Muscle of leg (tissue), 11 donors: ENCODE results near the gene BAG2. TPM values are rescaled to one million over a fixed set of nuclear protein-coding genes. Genes with fewer than 3 reads are reported as not detected.

Source experiments
- DNase-seq: peaks from one replicate; pipeline ENCODE4 v3.0.0; 2013
- H3K27ac ChIP-seq: one replicate; pipeline ENCODE4 v1.5.1; 2013; ENCODE audit warnings: mild to moderate bottlenecking, low read length, control low read depth
- H3K27me3 ChIP-seq: one replicate; pipeline ENCODE4 v1.6.1; 2013; ENCODE audit warnings: low read length; ENCODE audit not compliant: control insufficient read depth, insufficient read depth
- H3K36me3 ChIP-seq: one replicate; pipeline ENCODE4 v1.6.1; 2013; ENCODE audit warnings: low read length; ENCODE audit not compliant: control insufficient read depth, insufficient read depth
- H3K4me1 ChIP-seq: one replicate; pipeline ENCODE4 v1.6.1; 2013; ENCODE audit warnings: low read length; ENCODE audit not compliant: control insufficient read depth, insufficient read depth
- H3K4me3 ChIP-seq: one replicate; pipeline ENCODE4 v1.5.1; 2013; ENCODE audit warnings: low read length, control low read depth
- H3K9me3 ChIP-seq: replicated peaks from 2 replicates; pipeline ENCODE4 v1.6.1; 2013; ENCODE audit warnings: low read depth, low read length; ENCODE audit not compliant: control insufficient read depth
- WGBS: methylation state at CpG from one replicate; pipeline ENCODE4 v1.1.5; 2013; ENCODE audit warnings: missing lambda C conversion rate; ENCODE audit not compliant: insufficient coverage; 5-methylcytosine and 5-hydroxymethylcytosine counted together
- polyA plus RNA-seq, 8 donors: library from polyadenylated mRNA; unstranded; fragments of 120-200 nt; gene quantifications; one replicate each; pipeline versions ENCODE4 v1.2.1 to v1.2.3, GENCODE V29; 2013; ENCODE audit warnings: inconsistent platforms in 1 of 8, low replicate concordance in 1 of 8; ENCODE audit not compliant: insufficient read length in 8 of 8, insufficient read depth in 1 of 8
- total RNA-seq: library from RNA; stranded (reverse); fragments of 120-200 nt; gene quantifications from one replicate; pipeline ENCODE4 v1.2.4, GENCODE V29; 2013

The BAG2 gene
- total and polyA plus RNA-seq, 9 donors = 10.2 to 13.2 (median 11.8) TPM

- 78% methylated on average over 1 of the region's 2 CpGs for WGBS
- Histone ChIP-seq H3K27ac (no peak overlapping the region), H3K9me3 (no peaks in the 10 kb centered on the region), H3K4me3 (no peak overlapping the region), H3K27me3 (no peaks in the 10 kb centered on the region), H3K4me1 (no peaks in the 10 kb centered on the region), H3K36me3 (peaks cover 6% of the 10 kb centered on the region)
- no peak for DNase-seq
Observed at GRCh38 chr6:57195457-57195856, 23.3 kb downstream of the BAG2 start.

- Histone ChIP-seq H3K27ac (no peak overlapping the region), H3K4me1 (no peaks in the 10 kb centered on the region), H3K27me3 (no peaks in the 10 kb centered on the region), H3K36me3 (no peaks in the 10 kb centered on the region), H3K4me3 (no peak overlapping the region), H3K9me3 (no peaks in the 10 kb centered on the region)
- no peak for DNase-seq
- WGBS = 100% methylated on average over 1 of the region's 6 CpGs
Observed at GRCh38 chr6:57198926-57199636, 27.0 kb downstream of the BAG2 start.

- WGBS = 60% methylated on average over 1 of the region's 1 CpG
- no peaks in the 10 kb centered on the region for H3K27me3 ChIP-seq
- H3K4me1 ChIP-seq = no peaks in the 10 kb centered on the region
- no peaks in the 10 kb centered on the region for H3K9me3 ChIP-seq
- no peaks in the 10 kb centered on the region for H3K36me3 ChIP-seq
- no peak overlapping the region for H3K4me3 ChIP-seq
- H3K27ac ChIP-seq = no peak overlapping the region
- no peak for DNase-seq
Observed at GRCh38 chr6:57201718-57202117, 29.6 kb downstream of the BAG2 start.

GRCh38 chr6:57205550-57206328 is 33.6 kb downstream of the BAG2 start:
- H3K4me1 ChIP-seq = no peaks in the 10 kb centered on the region
- no peaks in the 10 kb centered on the region for H3K9me3 ChIP-seq
- WGBS = 85% methylated on average over 7 of the region's 7 CpGs
- no peak overlapping the region for H3K27ac ChIP-seq
- no peak overlapping the region for H3K4me3 ChIP-seq
- no peaks in the 10 kb centered on the region for H3K27me3 ChIP-seq
- H3K36me3 ChIP-seq = no peaks in the 10 kb centered on the region
- no peak for DNase-seq

- Histone ChIP-seq H3K27me3 (no peaks in the 10 kb centered on the region), H3K4me1 (no peaks in the 10 kb centered on the region), H3K27ac (no peak overlapping the region), H3K9me3 (no peaks in the 10 kb centered on the region), H3K4me3 (no peak overlapping the region), H3K36me3 (no peaks in the 10 kb centered on the region)
- no CpG with 5 or more reads among the region's 2 CpGs for WGBS
- no peak for DNase-seq
Observed at GRCh38 chr6:57207141-57207540, 35.0 kb downstream of the BAG2 start.

GRCh38 chr6:57207872-57208271 is 35.7 kb downstream of the BAG2 start:
- H3K27me3 ChIP-seq = no peaks in the 10 kb centered on the region
- no peaks in the 10 kb centered on the region for H3K36me3 ChIP-seq
- H3K27ac ChIP-seq = no peak overlapping the region
- no peak for DNase-seq
- no peak overlapping the region for H3K4me3 ChIP-seq
- H3K9me3 ChIP-seq = no peaks in the 10 kb centered on the region
- WGBS = 80% methylated on average over 2 of the region's 4 CpGs
- no peaks in the 10 kb centered on the region for H3K4me1 ChIP-seq

GRCh38 chr6:57209030-57209429 is 36.9 kb downstream of the BAG2 start:
- H3K4me3 ChIP-seq = no peak overlapping the region
- no peak overlapping the region for H3K27ac ChIP-seq
- H3K27me3 ChIP-seq = no peaks in the 10 kb centered on the region
- H3K36me3 ChIP-seq = no peaks in the 10 kb centered on the region
- H3K4me1 ChIP-seq = no peaks in the 10 kb centered on the region
- DNase-seq = no peak
- H3K9me3 ChIP-seq = no peaks in the 10 kb centered on the region

- Histone ChIP-seq H3K4me1 (no peaks in the 10 kb centered on the region), H3K4me3 (no peak overlapping the region), H3K27ac (no peak overlapping the region), H3K9me3 (no peaks in the 10 kb centered on the region), H3K36me3 (no peaks in the 10 kb centered on the region), H3K27me3 (no peaks in the 10 kb centered on the region)
- no peak for DNase-seq
- 100% methylated on average over 2 of the region's 5 CpGs for WGBS
Observed at GRCh38 chr6:57210060-57210459, 37.9 kb downstream of the BAG2 start.

- no peak for DNase-seq
- no peaks in the 10 kb centered on the region for H3K4me1 ChIP-seq
- H3K4me3 ChIP-seq = no peak overlapping the region
- no peak overlapping the region for H3K27ac ChIP-seq
- H3K36me3 ChIP-seq = no peaks in the 10 kb centered on the region
- H3K9me3 ChIP-seq = no peaks in the 10 kb centered on the region
- no peaks in the 10 kb centered on the region for H3K27me3 ChIP-seq
- no CpG with 5 or more reads among the region's 1 CpG for WGBS
Observed at GRCh38 chr6:57215260-57215659, 43.1 kb downstream of the BAG2 start.

GRCh38 chr6:57216235-57217101 is 44.3 kb downstream of the BAG2 start:
- DNase-seq = no peak

More at GRCh38 chr6:57216235-57217101, 44.3 kb downstream of the BAG2 start:
- no peaks in the 10 kb centered on the region for H3K4me1 ChIP-seq
- no peak overlapping the region for H3K27ac ChIP-seq
- no peaks in the 10 kb centered on the region for H3K27me3 ChIP-seq
- no peaks in the 10 kb centered on the region for H3K36me3 ChIP-seq
- no peaks in the 10 kb centered on the region for H3K9me3 ChIP-seq
- whole genome bisulfite sequencing = 78% methylated on average over 2 of the region's 7 CpGs
- no peak overlapping the region for H3K4me3 ChIP-seq
